Esophagus muscularis mucosa (tissue), 4 donors: ENCODE results near the gene ERH. TPM values are rescaled to one million over a fixed set of nuclear protein-coding genes. Genes with fewer than 3 reads are reported as not detected.

Experiments
- DNase-seq: peaks from one replicate; pipeline ENCODE4 v3.0.0-alpha.2; 2017; ENCODE audit errors: extremely low spot score
- H3K27ac ChIP-seq, 4 donors: fragments of 200-600 bp; sonication (generic); replicated peaks in 1 of 4; 1 replicate in 3 of 4; 2 replicates in 1 of 4; pipeline ENCODE4 v1.5.1; 2016 to 2019; ENCODE audit warnings: mild to moderate bottlenecking in 1 of 4
- H3K27me3 ChIP-seq, 4 donors: fragments of 200-600 bp; sonication (generic); one replicate each; pipeline versions ENCODE4 v1.5.1 to v1.6.0; 2016 to 2019
- H3K36me3 ChIP-seq, 4 donors: fragments of 200-600 bp; sonication (generic); one replicate each; pipeline ENCODE4 v1.5.1; 2016 to 2019
- H3K4me1 ChIP-seq, 4 donors: fragments of 200-600 bp; sonication (generic); one replicate each; pipeline ENCODE4 v1.5.1; 2016 to 2019
- H3K4me3 ChIP-seq, 4 donors: fragments of 200-600 bp; sonication (generic); 1 replicate in 2 of 4; 2 replicates in 2 of 4; pipeline ENCODE4 v1.5.1; 2016 to 2019; ENCODE audit warnings: mild to moderate bottlenecking in 4 of 4, moderate library complexity in 1 of 4
- H3K9me3 ChIP-seq, 4 donors: fragments of 200-600 bp; sonication (generic); 1 replicate in 3 of 4; 2 replicates in 1 of 4; pipeline ENCODE4 v1.5.1; 2016 to 2019
- EP300 ChIP-seq: sonication (generic); formaldehyde crosslinking; IDR thresholded peaks from one replicate; pipeline ENCODE4 v1.6.1; 2017; ENCODE audit warnings: antibody characterized with exemption
- POLR2A ChIP-seq: fragments of 450-650 bp; IDR thresholded peaks from one replicate; pipeline ENCODE4 v1.6.1; 2017; ENCODE audit warnings: antibody characterized with exemption, moderate library complexity, mild to moderate bottlenecking, low read depth
- POLR2AphosphoS5 ChIP-seq, 2 donors: sonication (generic); formaldehyde crosslinking; IDR thresholded peaks; one replicate each; pipeline ENCODE4 v1.6.1; 2017; ENCODE audit warnings: antibody characterized with exemption in 2 of 2
- WGBS: methylation state at CpG from one replicate; pipeline ENCODE4 v1.1.5; 2018; 5-methylcytosine and 5-hydroxymethylcytosine counted together
- intact Hi-C: fragments of 100-400 bp; cut with DNase I; formaldehyde crosslinking; loops from one replicate; pipeline ENCODE4 v1.15.1; 2023
- total RNA-seq, 4 donors: library from RNA; depleted of rRNA; stranded (reverse); fragments of >200 nt; gene quantifications; one replicate each; pipeline versions ENCODE4 v1.1.0 to v1.2.1, GENCODE V29; 2016
- TF ChIP-seq, protein P1 (sequence below), 3 experiments: fragments of 200-600 bp in 2 of 3; fragments of 450-650 bp in 1 of 3; sonication (generic) in 2 of 3; IDR thresholded peaks; one replicate each; pipeline ENCODE4 v1.5.1; 2017 to 2019; ENCODE audit warnings: antibody characterized with exemption in 3 of 3, mild to moderate bottlenecking in 2 of 3, moderate library complexity in 1 of 3

The ERH gene
- total RNA-seq, 4 donors from 2014 or later, result 43.1 to 92.6 (median 64.2) TPM

DNA sequence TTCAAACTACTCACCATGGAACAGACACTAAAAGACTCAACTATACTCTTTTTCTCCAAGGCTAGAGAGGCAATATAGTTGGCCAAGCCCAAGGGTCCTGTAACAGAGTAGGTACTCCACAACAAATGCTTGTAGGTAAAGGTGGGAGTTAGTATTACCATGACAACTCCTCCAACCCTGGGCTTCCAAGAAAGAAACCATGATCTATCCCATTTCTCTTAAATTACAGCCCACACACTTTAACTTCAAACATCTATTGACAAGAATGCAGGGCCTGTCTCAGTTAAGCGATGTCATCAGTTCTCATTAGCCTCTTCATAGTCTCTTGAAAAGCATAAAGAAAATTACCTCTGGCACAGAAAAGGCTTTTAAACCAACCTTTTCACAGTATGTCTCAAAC is 25.0 kb downstream of the ERH start:
- Histone ChIP-seq H3K36me3 (peaks cover 12 to 37% (median 24%) of the 10 kb centered on the region in 4 donors), H3K27me3 (no peaks in the 10 kb centered on the region), H3K9me3 (no peaks in the 10 kb centered on the region), H3K4me3 (no peak overlapping the region), H3K4me1 (no peaks in the 10 kb centered on the region), H3K27ac (no peak overlapping the region)
- DNase-seq, result no peak
- WGBS, result 100% methylated on average over 1 of the region's 1 CpG
- intact Hi-C loops, result no loop called here
- TF ChIP-seq EP300, result no peak
- TF ChIP-seq, protein P1, sequence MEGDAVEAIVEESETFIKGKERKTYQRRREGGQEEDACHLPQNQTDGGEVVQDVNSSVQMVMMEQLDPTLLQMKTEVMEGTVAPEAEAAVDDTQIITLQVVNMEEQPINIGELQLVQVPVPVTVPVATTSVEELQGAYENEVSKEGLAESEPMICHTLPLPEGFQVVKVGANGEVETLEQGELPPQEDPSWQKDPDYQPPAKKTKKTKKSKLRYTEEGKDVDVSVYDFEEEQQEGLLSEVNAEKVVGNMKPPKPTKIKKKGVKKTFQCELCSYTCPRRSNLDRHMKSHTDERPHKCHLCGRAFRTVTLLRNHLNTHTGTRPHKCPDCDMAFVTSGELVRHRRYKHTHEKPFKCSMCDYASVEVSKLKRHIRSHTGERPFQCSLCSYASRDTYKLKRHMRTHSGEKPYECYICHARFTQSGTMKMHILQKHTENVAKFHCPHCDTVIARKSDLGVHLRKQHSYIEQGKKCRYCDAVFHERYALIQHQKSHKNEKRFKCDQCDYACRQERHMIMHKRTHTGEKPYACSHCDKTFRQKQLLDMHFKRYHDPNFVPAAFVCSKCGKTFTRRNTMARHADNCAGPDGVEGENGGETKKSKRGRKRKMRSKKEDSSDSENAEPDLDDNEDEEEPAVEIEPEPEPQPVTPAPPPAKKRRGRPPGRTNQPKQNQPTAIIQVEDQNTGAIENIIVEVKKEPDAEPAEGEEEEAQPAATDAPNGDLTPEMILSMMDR (IDR thresholded peaks at IDR 0.05), result no peak
- TF ChIP-seq POLR2AphosphoS5 (IDR thresholded peaks at IDR 0.05), result no peak
- no peak for TF ChIP-seq POLR2A

DNA sequence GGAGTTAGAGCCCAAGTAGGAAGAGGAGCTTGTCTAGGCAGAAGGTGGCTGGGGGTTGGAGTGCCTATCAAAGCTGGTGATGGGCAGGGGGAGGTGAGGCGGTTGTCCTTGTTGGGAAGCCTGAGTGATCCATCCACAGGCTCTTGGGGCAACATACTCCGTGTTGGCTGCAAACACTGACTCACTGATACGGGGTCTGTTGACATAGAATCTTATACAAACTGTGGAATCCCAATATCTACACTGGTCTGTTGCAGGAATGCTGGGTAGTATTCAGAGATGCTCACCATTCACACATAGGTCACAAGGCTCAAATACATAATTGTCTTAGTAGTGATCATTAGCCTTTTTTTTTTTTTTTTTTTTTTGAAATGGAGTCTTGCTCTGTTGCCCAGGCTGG is 26.0 kb downstream of the ERH start:
- no peak for TF ChIP-seq POLR2AphosphoS5 (IDR thresholded peaks at IDR 0.05)
- no peak for TF ChIP-seq EP300
- no peak for TF ChIP-seq POLR2A
- TF ChIP-seq, protein P1 (IDR thresholded peaks at IDR 0.05), result no peak
- 69% methylated on average over 3 of the region's 3 CpGs for WGBS
- Histone ChIP-seq H3K36me3 (peaks cover 12 to 34% (median 24%) of the 10 kb centered on the region in 4 donors), H3K9me3 (no peaks in the 10 kb centered on the region), H3K27me3 (no peaks in the 10 kb centered on the region), H3K27ac (no peak overlapping the region), H3K4me1 (no peaks in the 10 kb centered on the region), H3K4me3 (no peak overlapping the region)
- no peak for DNase-seq
- intact Hi-C loops, result no loop called here

DNA sequence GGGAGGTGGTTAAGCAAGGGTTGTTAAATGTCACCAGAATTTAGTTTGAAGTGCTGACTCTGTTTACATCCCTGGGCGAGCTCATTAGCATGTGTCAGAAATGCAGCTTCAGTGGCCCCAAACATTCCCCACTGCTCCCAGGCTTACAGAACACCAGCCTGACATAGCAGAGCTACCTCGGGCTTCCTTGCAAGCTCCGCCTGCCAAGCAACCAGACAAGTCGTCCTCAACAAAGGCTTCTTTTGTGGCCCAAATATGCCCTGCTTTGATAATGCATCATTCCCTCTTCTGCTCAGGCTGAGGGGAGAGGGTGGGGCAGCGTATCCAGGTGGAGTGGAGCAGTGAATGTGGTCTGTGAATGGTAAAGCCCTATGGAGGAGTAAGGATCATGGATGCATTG is 28.0 kb downstream of the ERH start:
- no peaks in the 10 kb centered on the region for H3K27me3 ChIP-seq
- peaks cover 0 to 13% (median 5%) of the 10 kb centered on the region in 4 donors for H3K36me3 ChIP-seq
- H3K4me3 ChIP-seq, result no peak overlapping the region
- H3K27ac ChIP-seq, result no peak overlapping the region
- no peaks in the 10 kb centered on the region for H3K9me3 ChIP-seq
- H3K4me1 ChIP-seq, result no peaks in the 10 kb centered on the region
- TF ChIP-seq EP300 (no peak), POLR2A (no peak), POLR2AphosphoS5 (IDR thresholded peaks at IDR 0.05) (no peak)
- TF ChIP-seq, protein P1 (IDR thresholded peaks at IDR 0.05), result no peak
- WGBS, result 63% methylated on average over 5 of the region's 5 CpGs
- no peak for DNase-seq
- intact Hi-C loops, result no loop called here

DNA sequence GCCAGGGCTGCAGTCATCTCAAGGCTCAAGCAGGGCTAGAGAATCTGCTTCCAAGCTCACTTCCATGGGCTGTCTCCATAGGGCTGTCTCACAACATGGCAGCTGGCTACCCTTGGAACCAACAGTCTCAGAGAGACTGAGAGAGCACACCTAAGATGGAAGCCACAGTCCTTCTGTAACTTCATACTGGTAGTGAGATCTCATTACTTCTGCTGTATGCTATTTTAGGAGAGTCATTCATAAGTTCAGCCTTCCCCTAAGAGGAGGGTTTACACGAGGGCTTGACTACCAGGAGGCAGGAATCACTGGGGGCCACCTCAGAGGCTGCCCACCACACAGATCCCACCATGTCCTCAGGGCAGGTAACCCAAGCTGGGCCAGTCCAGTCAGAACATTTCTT is 29.7 kb downstream of the ERH start:
- H3K36me3 ChIP-seq, result peaks cover 0 to 9% (median 0%) of the 10 kb centered on the region in 4 donors
- WGBS, result 92% methylated on average over 1 of the region's 1 CpG
- H3K4me1 ChIP-seq, result peaks cover 0 to 4% (median 0%) of the 10 kb centered on the region in 4 donors
- intact Hi-C loops, result no loop called here
- no peak overlapping the region for H3K4me3 ChIP-seq
- no peaks in the 10 kb centered on the region for H3K9me3 ChIP-seq
- H3K27me3 ChIP-seq, result no peaks in the 10 kb centered on the region
- H3K27ac ChIP-seq, result no peak overlapping the region
- no peak for DNase-seq
- no peak for TF ChIP-seq POLR2AphosphoS5 (IDR thresholded peaks at IDR 0.05)
- TF ChIP-seq, protein P1 (IDR thresholded peaks at IDR 0.05), result no peak
- TF ChIP-seq EP300, result no peak
- no peak for TF ChIP-seq POLR2A

DNA sequence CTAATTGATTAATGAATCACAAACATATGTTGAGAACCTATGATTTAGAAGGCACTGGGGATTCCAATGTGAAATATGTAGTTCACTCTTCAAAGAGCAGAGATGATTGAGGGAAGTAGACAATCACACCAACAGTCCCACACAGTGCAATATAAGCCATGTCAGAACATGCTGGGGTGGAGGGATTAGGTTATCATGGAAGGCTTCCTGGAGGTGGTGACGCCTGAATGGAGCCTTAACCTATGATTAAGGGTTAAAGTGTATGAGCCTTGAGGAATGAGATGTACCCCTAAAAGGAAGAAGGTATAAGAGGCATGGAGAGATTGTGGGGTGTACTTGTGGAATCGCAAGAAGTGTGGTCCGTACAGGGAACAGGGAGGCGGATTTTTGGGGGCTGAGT is 31.3 kb downstream of the ERH start:
- H3K27me3 ChIP-seq, result no peaks in the 10 kb centered on the region
- H3K9me3 ChIP-seq, result no peaks in the 10 kb centered on the region
- no peak overlapping the region for H3K4me3 ChIP-seq
- DNase-seq, result no peak
- 98% methylated on average over 4 of the region's 4 CpGs for WGBS
- H3K36me3 ChIP-seq, result peaks cover 0 to 4% (median 0%) of the 10 kb centered on the region in 4 donors
- TF ChIP-seq POLR2AphosphoS5 (IDR thresholded peaks at IDR 0.05) (no peak), POLR2A (no peak), EP300 (no peak)
- TF ChIP-seq, protein P1 (IDR thresholded peaks at IDR 0.05), result no peak
- peaks cover 0 to 8% (median 0%) of the 10 kb centered on the region in 4 donors for H3K4me1 ChIP-seq
- no peak overlapping the region for H3K27ac ChIP-seq
- intact Hi-C loops, result no loop called here
